ENCODE results near the gene ERMARD.
A peak's percentile ranks its signal among the peaks of the same experiment; 100 is the strongest.

The ERMARD gene

GRCh38 chr6:169789146-169789943 lies 37.9 kb downstream of the ERMARD start:
- no peak for TF ChIP-seq FOXP2 (optimal IDR thresholded peaks at IDR 0.05; ENCODE audit: borderline replicate concordance, extremely low read depth, extremely low read length, insufficient read depth)
- no peak for TF ChIP-seq TAF1 (IDR thresholded peaks at IDR 0.05; ENCODE audit: borderline replicate concordance, insufficient read depth, low read length)
- TF ChIP-seq POLR2AphosphoS5 (IDR thresholded peaks at IDR 0.05; ENCODE audit: low read depth, low read length), result no peak
- TF ChIP-seq, protein P1, sequence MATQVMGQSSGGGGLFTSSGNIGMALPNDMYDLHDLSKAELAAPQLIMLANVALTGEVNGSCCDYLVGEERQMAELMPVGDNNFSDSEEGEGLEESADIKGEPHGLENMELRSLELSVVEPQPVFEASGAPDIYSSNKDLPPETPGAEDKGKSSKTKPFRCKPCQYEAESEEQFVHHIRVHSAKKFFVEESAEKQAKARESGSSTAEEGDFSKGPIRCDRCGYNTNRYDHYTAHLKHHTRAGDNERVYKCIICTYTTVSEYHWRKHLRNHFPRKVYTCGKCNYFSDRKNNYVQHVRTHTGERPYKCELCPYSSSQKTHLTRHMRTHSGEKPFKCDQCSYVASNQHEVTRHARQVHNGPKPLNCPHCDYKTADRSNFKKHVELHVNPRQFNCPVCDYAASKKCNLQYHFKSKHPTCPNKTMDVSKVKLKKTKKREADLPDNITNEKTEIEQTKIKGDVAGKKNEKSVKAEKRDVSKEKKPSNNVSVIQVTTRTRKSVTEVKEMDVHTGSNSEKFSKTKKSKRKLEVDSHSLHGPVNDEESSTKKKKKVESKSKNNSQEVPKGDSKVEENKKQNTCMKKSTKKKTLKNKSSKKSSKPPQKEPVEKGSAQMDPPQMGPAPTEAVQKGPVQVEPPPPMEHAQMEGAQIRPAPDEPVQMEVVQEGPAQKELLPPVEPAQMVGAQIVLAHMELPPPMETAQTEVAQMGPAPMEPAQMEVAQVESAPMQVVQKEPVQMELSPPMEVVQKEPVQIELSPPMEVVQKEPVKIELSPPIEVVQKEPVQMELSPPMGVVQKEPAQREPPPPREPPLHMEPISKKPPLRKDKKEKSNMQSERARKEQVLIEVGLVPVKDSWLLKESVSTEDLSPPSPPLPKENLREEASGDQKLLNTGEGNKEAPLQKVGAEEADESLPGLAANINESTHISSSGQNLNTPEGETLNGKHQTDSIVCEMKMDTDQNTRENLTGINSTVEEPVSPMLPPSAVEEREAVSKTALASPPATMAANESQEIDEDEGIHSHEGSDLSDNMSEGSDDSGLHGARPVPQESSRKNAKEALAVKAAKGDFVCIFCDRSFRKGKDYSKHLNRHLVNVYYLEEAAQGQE (IDR thresholded peaks at IDR 0.05; ENCODE audit: insufficient read depth in 1 of 2, low read depth in 2 of 2, low read length in 2 of 2), result no peak
- no peak for TF ChIP-seq SIN3A (IDR thresholded peaks at IDR 0.05; ENCODE audit: borderline replicate concordance, insufficient read depth, low read length)

GRCh38 chr6:169789944-169790927 lies 38.8 kb downstream of the ERMARD start:
- TF ChIP-seq, protein P1 (IDR thresholded peaks at IDR 0.05; ENCODE audit: insufficient read depth in 1 of 2, low read depth in 2 of 2, low read length in 2 of 2), result no peak
- TF ChIP-seq FOXP2 (optimal IDR thresholded peaks at IDR 0.05; ENCODE audit: borderline replicate concordance, extremely low read depth, extremely low read length, insufficient read depth), result peak; percentile 58

- no peak for TF ChIP-seq POLR2AphosphoS5 (IDR thresholded peaks at IDR 0.05; ENCODE audit: low read depth, low read length)
- no peak for TF ChIP-seq SIN3A (IDR thresholded peaks at IDR 0.05; ENCODE audit: borderline replicate concordance, insufficient read depth, low read length)
- TF ChIP-seq, protein P1 (IDR thresholded peaks at IDR 0.05; ENCODE audit: insufficient read depth in 1 of 2, low read depth in 2 of 2, low read length in 2 of 2), result no peak
- TF ChIP-seq FOXP2 (optimal IDR thresholded peaks at IDR 0.05; ENCODE audit: borderline replicate concordance, extremely low read depth, extremely low read length, insufficient read depth), result no peak
- no peak for TF ChIP-seq TAF1 (IDR thresholded peaks at IDR 0.05; ENCODE audit: borderline replicate concordance, insufficient read depth, low read length)
These were observed 40.3 kb downstream of the ERMARD start for GRCh38 chr6:169791721-169792131.

- no peak for TF ChIP-seq SIN3A (IDR thresholded peaks at IDR 0.05; ENCODE audit: borderline replicate concordance, insufficient read depth, low read length)
These were observed 41.0 kb downstream of the ERMARD start for GRCh38 chr6:169792306-169793015.

DNA sequence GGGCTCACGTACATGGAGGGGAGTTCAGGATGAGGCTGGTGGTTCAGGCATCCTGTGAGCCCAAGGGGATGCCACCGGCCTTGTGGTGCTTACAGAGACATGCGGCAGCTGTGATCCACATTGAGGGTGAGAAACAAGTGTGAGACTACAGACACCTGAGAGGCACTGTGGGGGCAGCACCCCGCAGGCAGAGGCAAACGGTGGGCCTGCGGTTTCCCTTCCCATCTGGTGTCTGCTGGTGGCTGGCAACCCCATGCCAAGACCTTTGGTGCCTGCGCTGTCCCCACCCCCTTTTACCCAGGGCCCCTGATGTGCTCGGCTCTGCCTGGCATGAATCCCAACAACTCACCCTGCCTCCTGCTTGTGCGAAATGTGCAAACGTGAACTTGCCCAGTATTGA lies 42.0 kb downstream of the ERMARD start:
- TF ChIP-seq FOXP2 (optimal IDR thresholded peaks at IDR 0.05; ENCODE audit: borderline replicate concordance, extremely low read depth, extremely low read length, insufficient read depth) (no peak), SIN3A (IDR thresholded peaks at IDR 0.05; ENCODE audit: borderline replicate concordance, insufficient read depth, low read length) (no peak), POLR2AphosphoS5 (IDR thresholded peaks at IDR 0.05; ENCODE audit: low read depth, low read length) (no peak), TAF1 (IDR thresholded peaks at IDR 0.05; ENCODE audit: borderline replicate concordance, insufficient read depth, low read length) (no peak)
- TF ChIP-seq, protein P1 (IDR thresholded peaks at IDR 0.05; ENCODE audit: insufficient read depth in 1 of 2, low read depth in 2 of 2, low read length in 2 of 2), result no peak

Measured in PFSK-1 (cell line).